ENCODE measurements around the gene METAP2.

METAP2 gene

DNA sequence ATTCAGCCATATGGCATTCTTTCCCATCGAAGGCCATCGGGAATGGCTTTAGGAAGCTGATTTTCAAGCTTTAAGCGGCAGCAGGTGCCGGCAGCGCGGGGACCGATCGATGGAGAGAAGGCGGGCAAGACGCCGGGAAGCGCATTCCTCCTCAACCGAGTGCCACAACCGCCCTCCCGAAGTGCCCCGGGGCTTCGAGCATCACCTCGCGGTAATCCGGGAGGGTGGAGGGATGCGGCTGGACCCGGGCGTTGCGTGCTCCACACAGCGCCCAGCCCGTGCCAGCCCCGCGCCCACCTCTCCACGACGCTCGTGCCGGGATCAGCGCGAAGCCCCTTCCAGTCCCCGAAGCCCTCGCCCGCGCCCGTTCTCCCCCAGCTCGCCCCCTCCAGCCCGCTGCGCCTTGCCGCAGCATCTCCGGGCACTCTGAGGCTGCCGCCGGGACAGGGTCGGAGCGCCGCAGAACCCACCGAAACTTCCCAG is 74.1 kb downstream of the METAP2 start:
- H3K4me1 Mint-ChIP-seq, result peaks cover 12% of the 10 kb centered on the region
- no peaks in the 10 kb centered on the region for H3K9me3 Mint-ChIP-seq

DNA sequence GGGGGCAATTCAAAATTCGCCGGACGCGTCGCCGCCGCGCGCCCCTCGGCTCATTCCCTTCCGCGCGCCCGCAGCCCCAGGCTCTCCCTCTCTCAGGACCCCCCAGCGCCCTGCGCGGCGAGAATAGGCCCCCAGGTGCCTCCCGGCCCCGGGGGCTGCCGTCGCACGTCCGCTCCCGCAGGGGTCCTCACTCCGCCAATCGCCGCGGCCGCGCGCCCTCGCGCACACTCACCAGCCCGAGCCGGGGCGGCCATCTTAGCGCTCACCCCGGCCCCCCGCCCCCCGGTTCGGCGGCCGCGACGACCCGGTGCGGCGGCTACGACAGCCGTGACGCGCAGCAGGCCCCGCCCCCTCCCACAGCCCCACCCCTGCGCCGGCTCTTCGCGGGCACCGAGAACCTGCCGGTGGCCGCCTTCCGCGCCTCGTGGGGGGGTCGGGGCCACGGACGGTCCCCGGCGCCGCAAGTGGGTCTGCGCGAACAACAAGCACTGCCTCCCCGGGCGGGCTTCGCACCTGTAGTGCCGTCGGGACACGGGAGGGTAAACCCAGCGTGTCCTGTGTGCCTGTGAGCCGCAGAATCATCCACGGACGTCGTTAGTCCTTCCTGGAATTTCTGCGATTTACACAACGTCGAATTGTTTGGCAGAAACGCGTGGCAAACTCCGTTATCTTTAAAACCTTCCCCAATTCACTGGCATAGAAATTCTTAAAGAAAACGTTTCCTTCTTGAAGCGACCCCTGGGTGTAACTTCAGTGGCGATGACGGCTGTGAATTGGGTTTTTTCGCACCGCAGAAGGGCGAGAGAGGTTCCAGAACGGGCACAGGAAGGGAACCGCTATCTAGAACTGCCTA is 74.8 kb downstream of the METAP2 start:
- Mint-ChIP-seq H3K27me3 (peaks cover 56% of the 10 kb centered on the region), H3K4me3 (peak overlapping the region; percentile 77), H3K27ac (ENCODE audit: low read depth) (no peak overlapping the region), H3K9me3 (no peaks in the 10 kb centered on the region), H3K4me1 (peaks cover 12% of the 10 kb centered on the region), H3K36me3 (ENCODE audit: insufficient read depth) (peaks cover 2% of the 10 kb centered on the region)
- peak in 1 of 2 donors; percentile 35 for DNase-seq (ENCODE audit: low spot score in 2 of 2)
- peak; percentile 66 for ATAC-seq (replicated peaks; ENCODE audit: extremely low read depth, poor library complexity, severe bottlenecking)

More for the DNA sequence above, 74.1 kb downstream of the METAP2 start:
- DNase-seq (ENCODE audit: low spot score in 2 of 2) (no peak), ATAC-seq (replicated peaks; ENCODE audit: extremely low read depth, poor library complexity, severe bottlenecking) (peak; percentile 19)
- peaks cover 56% of the 10 kb centered on the region for H3K27me3 Mint-ChIP-seq
- H3K4me3 Mint-ChIP-seq, result peak overlapping the region; percentile 77
- no peak overlapping the region for H3K27ac Mint-ChIP-seq (ENCODE audit: low read depth)
- H3K36me3 Mint-ChIP-seq (ENCODE audit: insufficient read depth), result peaks cover 2% of the 10 kb centered on the region

DNA sequence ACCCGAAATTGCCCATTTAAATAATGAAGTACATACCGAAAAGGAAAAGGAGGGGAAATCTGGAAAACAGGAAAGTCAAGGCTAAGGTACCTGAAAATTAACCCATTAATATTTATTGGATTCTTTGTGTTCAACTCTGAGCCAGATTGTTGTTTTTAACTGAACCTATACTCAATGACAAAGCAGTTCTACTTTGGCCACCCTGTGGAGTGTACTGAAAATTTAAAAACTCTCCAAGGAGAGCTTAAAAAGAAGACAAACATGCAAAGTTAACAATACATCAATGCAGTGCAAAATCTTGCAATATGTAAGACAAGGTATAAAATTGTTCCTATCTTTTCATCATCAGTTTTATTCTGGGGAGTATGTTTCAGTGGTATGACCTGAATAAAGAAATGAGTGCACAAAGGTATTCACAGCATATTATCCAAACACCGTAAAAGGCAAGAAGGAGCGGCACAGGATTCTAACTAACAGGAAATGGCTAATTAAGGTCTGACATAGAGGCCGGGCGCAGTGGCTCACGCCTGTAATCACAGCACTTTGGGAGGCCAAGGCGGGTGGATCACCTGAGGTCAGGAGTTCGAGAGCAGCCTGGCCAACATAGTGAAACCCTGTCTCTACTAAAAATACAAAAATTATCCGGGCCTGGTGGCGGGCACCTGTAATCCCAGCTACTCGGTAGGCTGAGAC is 75.6 kb downstream of the METAP2 start:
- no peak overlapping the region for H3K27ac Mint-ChIP-seq (ENCODE audit: low read depth)
- ATAC-seq (replicated peaks; ENCODE audit: extremely low read depth, poor library complexity, severe bottlenecking) (no peak), DNase-seq (ENCODE audit: low spot score in 2 of 2) (no peak)
- peaks cover 12% of the 10 kb centered on the region for H3K4me1 Mint-ChIP-seq
- no peaks in the 10 kb centered on the region for H3K9me3 Mint-ChIP-seq
- H3K4me3 Mint-ChIP-seq, result peak overlapping the region; percentile 77
- H3K36me3 Mint-ChIP-seq (ENCODE audit: insufficient read depth), result peaks cover 2% of the 10 kb centered on the region
- peaks cover 56% of the 10 kb centered on the region for H3K27me3 Mint-ChIP-seq

DNA sequence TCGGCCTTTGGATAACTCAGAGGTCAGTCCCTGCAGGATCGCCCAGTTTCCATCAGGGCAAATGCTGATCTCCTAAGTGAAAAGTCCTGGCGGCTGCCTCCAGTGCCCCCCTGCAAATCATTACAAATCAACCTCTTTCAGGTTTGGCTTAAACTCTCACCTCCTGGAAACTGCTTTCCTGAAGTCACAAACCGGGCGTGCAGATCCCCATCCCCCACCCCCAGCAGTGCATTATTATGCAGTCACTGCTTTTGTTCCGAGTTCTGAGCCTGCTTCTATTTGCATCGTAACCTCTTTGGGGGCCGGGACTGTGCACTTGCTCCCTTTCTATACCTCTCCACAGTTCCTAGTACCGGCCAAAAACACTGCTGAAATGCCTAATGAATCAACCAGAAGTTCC is 77.4 kb downstream of the METAP2 start, which contains the start of gene USP44:
TSS of gene USP44 (minus strand) at position 172 of the 400 bp plus-strand sequence. CDS start 17,220 bp downstream, outside the sequence.
- no peaks in the 10 kb centered on the region for H3K9me3 Mint-ChIP-seq
- DNase-seq (ENCODE audit: low spot score in 2 of 2), result no peak
- H3K27me3 Mint-ChIP-seq, result peaks cover 45% of the 10 kb centered on the region
- ATAC-seq (replicated peaks; ENCODE audit: extremely low read depth, poor library complexity, severe bottlenecking), result no peak
- peak within 1 kb of the TSS; percentile 25 for H3K4me3 Mint-ChIP-seq
- H3K4me1 Mint-ChIP-seq, result peaks cover 12% of the 10 kb centered on the region
- peaks cover 2% of the 10 kb centered on the region for H3K36me3 Mint-ChIP-seq (ENCODE audit: insufficient read depth)
- no peak within 1 kb of the TSS for H3K27ac Mint-ChIP-seq (ENCODE audit: low read depth)

DNA sequence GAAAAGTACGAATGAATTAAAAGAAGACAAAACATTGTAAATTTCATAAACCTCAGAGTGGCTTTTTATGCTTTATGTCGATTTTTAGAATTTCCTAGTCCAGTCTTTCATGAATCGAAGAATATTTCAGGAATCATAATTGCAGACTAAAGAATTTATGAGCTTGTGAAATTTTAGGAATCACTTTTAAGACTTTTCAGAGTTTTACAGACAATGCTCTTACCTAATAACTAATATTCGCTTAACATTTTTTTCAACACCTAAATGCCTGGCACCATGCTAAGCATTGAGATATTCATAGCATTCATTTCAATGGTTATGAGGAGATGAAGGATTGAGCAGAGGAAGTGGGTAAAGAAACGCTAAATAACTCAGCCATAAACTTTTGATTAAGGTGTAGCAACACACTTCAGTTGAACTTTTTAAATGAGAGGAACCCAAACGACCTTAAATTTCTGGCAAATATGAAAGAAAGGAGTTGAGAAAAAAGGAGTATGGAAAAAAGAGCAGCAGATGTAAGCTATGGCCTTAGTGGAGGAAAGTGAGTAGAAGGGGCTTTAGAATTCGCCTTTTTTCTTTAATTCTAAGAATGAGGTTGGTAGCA is 78.1 kb downstream of the METAP2 start:
- Mint-ChIP-seq H3K27ac (ENCODE audit: low read depth) (no peak overlapping the region), H3K36me3 (ENCODE audit: insufficient read depth) (peaks cover 2% of the 10 kb centered on the region), H3K27me3 (peaks cover 38% of the 10 kb centered on the region), H3K4me3 (peak overlapping the region; percentile 25), H3K9me3 (no peaks in the 10 kb centered on the region), H3K4me1 (peaks cover 12% of the 10 kb centered on the region)
- ATAC-seq (replicated peaks; ENCODE audit: extremely low read depth, poor library complexity, severe bottlenecking) (no peak), DNase-seq (ENCODE audit: low spot score in 2 of 2) (no peak)

DNA sequence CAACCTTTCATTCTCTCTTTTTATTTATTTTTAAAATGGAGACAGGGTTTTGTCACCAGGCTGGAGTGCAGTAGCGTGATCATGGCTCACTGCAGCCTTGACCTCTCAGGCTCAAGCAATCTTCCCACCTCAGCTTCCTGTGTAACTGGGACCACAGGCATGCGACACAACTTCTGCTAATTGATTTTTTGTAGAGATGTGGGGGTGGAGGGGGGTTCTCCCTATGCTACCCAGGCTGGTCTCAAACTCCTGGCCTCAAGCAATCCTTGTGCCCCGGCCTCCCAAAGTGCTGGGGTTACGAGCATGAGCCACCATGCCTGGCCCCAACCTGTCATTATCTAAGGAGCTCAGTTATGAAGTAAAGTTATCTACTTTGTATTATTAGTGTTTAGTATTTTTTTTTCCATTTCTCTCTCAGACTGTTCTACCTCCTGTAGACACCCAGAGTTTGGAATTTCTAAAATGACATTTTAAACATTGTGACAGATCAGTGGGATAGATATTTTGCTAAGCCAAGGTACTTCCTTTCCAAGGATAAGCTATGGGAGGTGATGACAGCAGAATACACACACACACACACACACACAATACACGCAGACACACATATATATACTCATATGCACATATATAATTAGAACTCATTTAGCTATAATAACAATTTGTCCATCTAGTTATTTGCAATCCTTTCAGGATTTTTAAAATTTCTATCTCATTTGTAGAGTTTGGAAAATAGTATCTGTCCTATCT is 79.4 kb downstream of the METAP2 start:
- Mint-ChIP-seq H3K4me1 (peaks cover 5% of the 10 kb centered on the region), H3K27ac (ENCODE audit: low read depth) (no peak overlapping the region), H3K27me3 (peaks cover 28% of the 10 kb centered on the region), H3K36me3 (ENCODE audit: insufficient read depth) (no peaks in the 10 kb centered on the region), H3K9me3 (no peaks in the 10 kb centered on the region), H3K4me3 (peak overlapping the region; percentile 9)
- no peak for ATAC-seq (replicated peaks; ENCODE audit: extremely low read depth, poor library complexity, severe bottlenecking)
- no peak for DNase-seq (ENCODE audit: low spot score in 2 of 2)

DNA sequence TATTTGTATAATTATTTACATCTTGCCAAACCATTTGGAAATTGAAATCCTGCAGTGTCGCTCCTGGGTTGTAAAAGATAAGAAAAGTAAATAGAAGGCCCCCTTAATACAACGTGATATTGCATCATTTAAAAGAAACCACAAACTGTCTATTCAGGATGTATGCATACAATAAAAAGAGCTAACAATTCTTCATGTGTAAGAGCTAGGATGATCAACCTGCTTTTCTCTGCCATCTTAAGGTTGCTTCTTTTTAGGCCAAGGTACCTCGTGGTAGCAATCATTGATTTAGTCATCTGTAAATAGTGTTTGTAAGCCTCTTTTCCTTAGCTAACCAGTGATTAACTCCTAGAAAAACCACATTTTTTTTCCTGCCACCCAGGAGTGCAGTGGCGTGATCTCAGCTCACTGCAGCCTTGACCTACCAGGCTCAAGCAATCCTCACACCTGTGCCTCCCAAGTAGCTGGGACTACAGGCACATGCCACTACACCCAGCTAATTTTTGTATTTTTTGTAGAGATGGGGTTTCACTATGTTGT is 80.7 kb downstream of the METAP2 start:
- Mint-ChIP-seq H3K4me3 (no peak overlapping the region), H3K27me3 (peaks cover 20% of the 10 kb centered on the region), H3K27ac (ENCODE audit: low read depth) (no peak overlapping the region), H3K36me3 (ENCODE audit: insufficient read depth) (no peaks in the 10 kb centered on the region), H3K9me3 (no peaks in the 10 kb centered on the region), H3K4me1 (peaks cover 5% of the 10 kb centered on the region)
- DNase-seq (ENCODE audit: low spot score in 2 of 2) (no peak), ATAC-seq (replicated peaks; ENCODE audit: extremely low read depth, poor library complexity, severe bottlenecking) (no peak)

DNA sequence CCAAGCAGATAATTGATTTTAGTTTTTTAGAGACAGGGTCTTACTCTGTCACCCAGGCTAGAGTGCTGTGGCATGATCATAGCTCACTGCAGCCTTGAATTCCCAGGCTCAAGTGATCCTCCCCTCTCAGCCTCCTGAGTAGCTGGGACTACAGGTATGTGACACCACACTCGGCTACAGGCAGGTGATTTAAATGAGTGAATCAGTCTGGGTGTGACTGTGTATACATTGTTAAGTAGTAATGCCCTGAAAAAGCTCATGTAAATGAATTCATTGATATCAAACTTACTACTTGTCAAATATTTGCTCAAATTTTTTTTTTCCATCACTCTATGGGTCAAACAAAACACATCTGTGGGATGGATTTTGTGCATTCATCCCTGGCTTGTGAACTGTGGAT is 83.7 kb downstream of the METAP2 start:
- Mint-ChIP-seq H3K9me3 (no peaks in the 10 kb centered on the region), H3K36me3 (ENCODE audit: insufficient read depth) (no peaks in the 10 kb centered on the region), H3K27ac (ENCODE audit: low read depth) (no peak overlapping the region), H3K27me3 (no peaks in the 10 kb centered on the region), H3K4me3 (no peak overlapping the region), H3K4me1 (no peaks in the 10 kb centered on the region)
- DNase-seq (ENCODE audit: low spot score in 2 of 2) (no peak), ATAC-seq (replicated peaks; ENCODE audit: extremely low read depth, poor library complexity, severe bottlenecking) (no peak)
